Mesothelial cell of epicardium (in vitro differentiated cells): Measurements from ENCODE around the gene FNBP1L. TPM values are rescaled to one million over a fixed set of nuclear protein-coding genes. Genes with fewer than 3 reads are reported as not detected.

Experiments
- DNase-seq, 2 experiments: peaks; one replicate each; pipeline ENCODE4 v3.0.0; 2021; ENCODE audit warnings: low spot score in 2 of 2; ENCODE audit not compliant: unreplicated experiment in 2 of 2
- H3K27ac Mint-ChIP-seq: 2 replicates; pipeline ENCODE4 v1.8.0; 2021; ENCODE audit warnings: mixed read lengths
- H3K27me3 Mint-ChIP-seq: 2 replicates; pipeline ENCODE4 v1.8.0; 2021; ENCODE audit warnings: low read depth, mixed read lengths
- H3K36me3 Mint-ChIP-seq: 2 replicates; pipeline ENCODE4 v1.8.0; 2021; ENCODE audit warnings: mixed read lengths
- H3K4me1 Mint-ChIP-seq: 2 replicates; pipeline ENCODE4 v1.8.0; 2021; ENCODE audit warnings: mixed read lengths
- H3K4me3 Mint-ChIP-seq: 2 replicates; pipeline ENCODE4 v1.8.0; 2021; ENCODE audit warnings: mild to moderate bottlenecking, moderate library complexity, mixed read lengths
- H3K9me3 Mint-ChIP-seq: 2 replicates; pipeline ENCODE4 v1.8.0; 2021; ENCODE audit warnings: mixed read lengths
- CTCF ChIP-seq: fragments of 200-600 bp; sonication (generic); IDR thresholded peaks from one replicate; pipeline ENCODE4 v1.5.0; 2021; ENCODE audit warnings: antibody characterized with exemption; ENCODE audit not compliant: unreplicated experiment
- total RNA-seq: library from RNA; stranded (reverse); gene quantifications from 3 replicates; pipeline ENCODE4 v1.2.1, GENCODE V29; 2021

The FNBP1L gene
- total RNA-seq, 1 donor from 2014 or later = 73.7 TPM

DNA sequence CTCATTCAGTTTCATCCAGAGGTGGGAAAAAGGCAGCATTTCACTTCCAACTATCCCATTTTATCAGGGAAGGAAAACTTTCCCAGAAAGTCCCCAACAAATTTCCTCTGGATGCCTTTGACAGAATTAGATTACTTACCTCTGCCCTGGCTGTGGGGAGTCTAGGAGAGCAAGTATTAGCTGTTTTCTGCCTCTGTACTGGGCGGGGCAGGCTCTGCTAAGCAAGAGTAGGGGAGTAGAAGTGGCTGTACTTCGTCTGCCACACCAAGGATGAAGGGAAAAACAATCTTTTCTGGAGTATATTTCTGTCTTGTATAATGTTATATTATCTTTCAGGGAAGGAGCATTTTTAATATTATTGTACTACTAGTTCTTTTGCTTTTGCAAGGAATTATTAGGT, 78.5 kb downstream of the FNBP1L start:
- peaks cover 4% of the 10 kb centered on the region for H3K9me3 Mint-ChIP-seq
- DNase-seq = no peak
- H3K36me3 Mint-ChIP-seq = peaks cover 29% of the 10 kb centered on the region
- no peak for TF ChIP-seq CTCF
- H3K27ac Mint-ChIP-seq = no peak overlapping the region
- no peaks in the 10 kb centered on the region for H3K27me3 Mint-ChIP-seq
- peaks cover 13% of the 10 kb centered on the region for H3K4me1 Mint-ChIP-seq
- no peak overlapping the region for H3K4me3 Mint-ChIP-seq

GRCh38 chr1:93528412-93528811, 80.5 kb downstream of the FNBP1L start:
- Mint-ChIP-seq H3K4me1 (peaks cover 15% of the 10 kb centered on the region), H3K9me3 (no peaks in the 10 kb centered on the region), H3K36me3 (peaks cover 36% of the 10 kb centered on the region), H3K4me3 (no peak overlapping the region), H3K27me3 (no peaks in the 10 kb centered on the region), H3K27ac (no peak overlapping the region)
- DNase-seq = no peak
- no peak for TF ChIP-seq CTCF

GRCh38 chr1:93531193-93531592, 83.3 kb downstream of the FNBP1L start:
- peaks cover 15% of the 10 kb centered on the region for H3K4me1 Mint-ChIP-seq
- H3K9me3 Mint-ChIP-seq = no peaks in the 10 kb centered on the region
- H3K36me3 Mint-ChIP-seq = peaks cover 44% of the 10 kb centered on the region
- no peak for DNase-seq
- H3K27ac Mint-ChIP-seq = peak overlapping the region; percentile 51
- no peaks in the 10 kb centered on the region for H3K27me3 Mint-ChIP-seq
- no peak for TF ChIP-seq CTCF
- H3K4me3 Mint-ChIP-seq = no peak overlapping the region

- H3K27ac Mint-ChIP-seq = no peak overlapping the region
- H3K4me3 Mint-ChIP-seq = no peak overlapping the region
- peaks cover 43% of the 10 kb centered on the region for H3K36me3 Mint-ChIP-seq
- no peaks in the 10 kb centered on the region for H3K9me3 Mint-ChIP-seq
- no peak for DNase-seq
- peaks cover 16% of the 10 kb centered on the region for H3K4me1 Mint-ChIP-seq
- no peak for TF ChIP-seq CTCF
- H3K27me3 Mint-ChIP-seq = no peaks in the 10 kb centered on the region
These were observed 85.0 kb downstream of the FNBP1L start for GRCh38 chr1:93532780-93533378.

DNA sequence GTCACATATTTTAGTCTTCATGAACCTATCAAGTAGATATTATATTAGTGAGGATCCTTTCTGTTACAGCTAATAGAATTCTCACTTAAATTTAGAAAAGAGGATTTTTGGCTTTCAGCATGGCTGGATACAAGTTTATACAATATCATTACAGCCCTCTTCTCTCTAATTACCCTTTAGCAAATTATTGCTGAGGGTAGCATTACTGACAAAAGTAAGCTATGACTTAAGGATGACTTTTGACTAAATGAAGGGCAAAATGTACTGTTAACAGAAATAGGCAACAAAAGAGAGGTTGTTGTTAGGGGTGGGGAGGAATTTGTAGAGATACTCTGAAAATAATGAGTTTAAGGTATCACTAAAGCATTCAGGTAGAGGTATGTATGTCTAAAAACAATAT, 85.8 kb downstream of the FNBP1L start:
- no peak overlapping the region for H3K27ac Mint-ChIP-seq
- H3K27me3 Mint-ChIP-seq = no peaks in the 10 kb centered on the region
- H3K4me1 Mint-ChIP-seq = peaks cover 16% of the 10 kb centered on the region
- no peak overlapping the region for H3K4me3 Mint-ChIP-seq
- DNase-seq = no peak
- no peak for TF ChIP-seq CTCF
- H3K9me3 Mint-ChIP-seq = no peaks in the 10 kb centered on the region
- peaks cover 37% of the 10 kb centered on the region for H3K36me3 Mint-ChIP-seq

GRCh38 chr1:93537396-93537795, 89.5 kb downstream of the FNBP1L start:
- Mint-ChIP-seq H3K9me3 (no peaks in the 10 kb centered on the region), H3K27ac (no peak overlapping the region), H3K27me3 (no peaks in the 10 kb centered on the region), H3K36me3 (peaks cover 27% of the 10 kb centered on the region), H3K4me1 (peaks cover 3% of the 10 kb centered on the region), H3K4me3 (no peak overlapping the region)
- DNase-seq = no peak
- TF ChIP-seq CTCF = no peak
